ENCODE results near the gene CDKAL1. TPM values are rescaled to one million over a fixed set of nuclear protein-coding genes. Genes with fewer than 3 reads are reported as not detected.

The CDKAL1 gene
- total and polyA plus RNA-seq, 2 of the 13 experiments (the other 11 are each of a cell fraction or from before 2014, with no cell fraction given), result 9.5 to 27.7 TPM

DNA sequence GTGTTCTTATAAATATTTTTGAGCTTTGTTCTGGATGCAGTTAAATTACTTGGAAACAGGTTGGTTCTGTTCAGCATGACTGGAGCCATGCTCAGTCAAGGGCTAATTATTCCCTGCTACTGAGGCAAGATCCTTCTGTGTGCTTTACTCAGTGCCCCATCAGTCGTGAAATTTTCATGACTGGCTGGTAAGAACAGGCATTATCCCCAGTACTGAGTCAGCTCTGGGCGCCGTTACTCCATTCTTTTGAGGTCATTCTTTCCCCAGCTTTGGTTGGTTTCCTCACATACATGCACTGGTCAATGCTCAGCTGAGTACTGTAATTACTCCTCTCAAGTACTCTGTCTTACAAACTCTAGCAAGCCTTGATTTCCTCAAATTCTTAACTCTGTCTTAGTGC is 71.3 kb downstream of the CDKAL1 start:
- H3K9ac ChIP-seq (ENCODE audit: insufficient read depth, low read depth, low read length), result no peak overlapping the region
- CTCF ChIA-PET (ENCODE audit: low intra/inter-chr PET ratio, low total read pairs), result no interaction called here
- FAIRE-seq, result no peak
- POLR2A ChIA-PET, result no interaction called here
- no peaks in the 10 kb centered on the region for H3K27me3 ChIP-seq (ENCODE audit: control insufficient read depth in 1 of 2, insufficient read depth in 2 of 2, low read length in 2 of 2)
- H3K4me2 ChIP-seq (ENCODE audit: low read depth, low read length), result no peak overlapping the region
- H3K27ac ChIP-seq (ENCODE audit: extremely low read length, insufficient read depth, low read length), result no peak overlapping the region
- ATAC-seq, result no peak
- no peak for DNase-seq (ENCODE audit: low spot score)
- in situ Hi-C loops (cut with HindIII; ENCODE audit: extremely low pct_ligation_motif_present, low pct_unique_long_range_greater_than_20kb), result no loop called here
- 99% methylated on average over 3 of the region's 3 CpGs for WGBS (ENCODE audit: low lambda C conversion rate)
- no peaks in the 10 kb centered on the region for H3K36me3 ChIP-seq (replicated peaks in 1 of 2; ENCODE audit: control insufficient read depth in 1 of 2, insufficient read depth in 2 of 2, low read length in 2 of 2)
- TF ChIP-seq, protein P1, sequence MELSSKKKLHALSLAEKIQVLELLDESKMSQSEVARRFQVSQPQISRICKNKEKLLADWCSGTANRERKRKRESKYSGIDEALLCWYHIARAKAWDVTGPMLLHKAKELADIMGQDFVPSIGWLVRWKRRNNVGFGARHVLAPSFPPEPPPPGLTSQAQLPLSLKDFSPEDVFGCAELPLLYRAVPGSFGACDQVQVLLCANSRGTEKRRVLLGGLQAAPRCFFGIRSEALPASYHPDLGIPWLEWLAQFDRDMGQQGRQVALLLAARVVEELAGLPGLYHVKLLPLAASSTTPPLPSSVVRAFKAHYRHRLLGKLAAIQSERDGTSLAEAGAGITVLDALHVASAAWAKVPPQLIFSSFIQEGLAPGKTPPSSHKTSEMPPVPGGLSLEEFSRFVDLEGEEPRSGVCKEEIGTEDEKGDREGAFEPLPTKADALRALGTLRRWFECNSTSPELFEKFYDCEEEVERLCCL (CRISPR knock-in tag; IDR thresholded peaks at IDR 0.05; ENCODE audit: borderline replicate concordance), result no peak
- TF ChIP-seq, protein P2, sequence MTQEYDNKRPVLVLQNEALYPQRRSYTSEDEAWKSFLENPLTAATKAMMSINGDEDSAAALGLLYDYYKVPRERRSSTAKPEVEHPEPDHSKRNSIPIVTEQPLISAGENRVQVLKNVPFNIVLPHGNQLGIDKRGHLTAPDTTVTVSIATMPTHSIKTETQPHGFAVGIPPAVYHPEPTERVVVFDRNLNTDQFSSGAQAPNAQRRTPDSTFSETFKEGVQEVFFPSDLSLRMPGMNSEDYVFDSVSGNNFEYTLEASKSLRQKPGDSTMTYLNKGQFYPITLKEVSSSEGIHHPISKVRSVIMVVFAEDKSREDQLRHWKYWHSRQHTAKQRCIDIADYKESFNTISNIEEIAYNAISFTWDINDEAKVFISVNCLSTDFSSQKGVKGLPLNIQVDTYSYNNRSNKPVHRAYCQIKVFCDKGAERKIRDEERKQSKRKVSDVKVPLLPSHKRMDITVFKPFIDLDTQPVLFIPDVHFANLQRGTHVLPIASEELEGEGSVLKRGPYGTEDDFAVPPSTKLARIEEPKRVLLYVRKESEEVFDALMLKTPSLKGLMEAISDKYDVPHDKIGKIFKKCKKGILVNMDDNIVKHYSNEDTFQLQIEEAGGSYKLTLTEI (CRISPR knock-in tag; conservative IDR thresholded peaks at IDR 0.05), result no peak
- TF ChIP-seq, protein P3, sequence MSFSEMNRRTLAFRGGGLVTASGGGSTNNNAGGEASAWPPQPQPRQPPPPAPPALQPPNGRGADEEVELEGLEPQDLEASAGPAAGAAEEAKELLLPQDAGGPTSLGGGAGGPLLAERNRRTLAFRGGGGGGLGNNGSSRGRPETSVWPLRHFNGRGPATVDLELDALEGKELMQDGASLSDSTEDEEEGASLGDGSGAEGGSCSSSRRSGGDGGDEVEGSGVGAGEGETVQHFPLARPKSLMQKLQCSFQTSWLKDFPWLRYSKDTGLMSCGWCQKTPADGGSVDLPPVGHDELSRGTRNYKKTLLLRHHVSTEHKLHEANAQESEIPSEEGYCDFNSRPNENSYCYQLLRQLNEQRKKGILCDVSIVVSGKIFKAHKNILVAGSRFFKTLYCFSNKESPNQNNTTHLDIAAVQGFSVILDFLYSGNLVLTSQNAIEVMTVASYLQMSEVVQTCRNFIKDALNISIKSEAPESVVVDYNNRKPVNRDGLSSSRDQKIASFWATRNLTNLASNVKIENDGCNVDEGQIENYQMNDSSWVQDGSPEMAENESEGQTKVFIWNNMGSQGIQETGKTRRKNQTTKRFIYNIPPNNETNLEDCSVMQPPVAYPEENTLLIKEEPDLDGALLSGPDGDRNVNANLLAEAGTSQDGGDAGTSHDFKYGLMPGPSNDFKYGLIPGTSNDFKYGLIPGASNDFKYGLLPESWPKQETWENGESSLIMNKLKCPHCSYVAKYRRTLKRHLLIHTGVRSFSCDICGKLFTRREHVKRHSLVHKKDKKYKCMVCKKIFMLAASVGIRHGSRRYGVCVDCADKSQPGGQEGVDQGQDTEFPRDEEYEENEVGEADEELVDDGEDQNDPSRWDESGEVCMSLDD (CRISPR knock-in tag; IDR thresholded peaks at IDR 0.05; ENCODE audit: borderline replicate concordance), result no peak
- H3K4me3 ChIP-seq (replicated peaks in 1 of 3; ENCODE audit: insufficient read depth in 1 of 3, low read depth in 2 of 3, low read length in 3 of 3), result no peak overlapping the region
- intact Hi-C loops (cut with micrococcal nuclease; ENCODE audit: unreplicated experiment), result no loop called here
- H3K9me3 ChIP-seq (ENCODE audit: low read length), result no peaks in the 10 kb centered on the region
- no peaks in the 10 kb centered on the region for H3K79me2 ChIP-seq (ENCODE audit: insufficient read depth, low read length)
- H3K4me1 ChIP-seq (ENCODE audit: insufficient read depth, low read length), result no peaks in the 10 kb centered on the region
- no peak overlapping the region for H2AFZ ChIP-seq (ENCODE audit: low read length)
- no peaks in the 10 kb centered on the region for H4K20me1 ChIP-seq (ENCODE audit: insufficient read depth, low read length)
- BruUV-seq (replicated peaks), result no TSS peak
